GM12801 (cell line): ENCODE data around the gene GRB10.

Experiments
- TF ChIP-seq, protein P1 (sequence below): IDR thresholded peaks from one replicate; pipeline ENCODE4 v1.5.1; 2011; ENCODE audit warnings: control low read depth; ENCODE audit not compliant: insufficient read length; ENCODE audit errors: extremely low read depth

Gene GRB10

DNA sequence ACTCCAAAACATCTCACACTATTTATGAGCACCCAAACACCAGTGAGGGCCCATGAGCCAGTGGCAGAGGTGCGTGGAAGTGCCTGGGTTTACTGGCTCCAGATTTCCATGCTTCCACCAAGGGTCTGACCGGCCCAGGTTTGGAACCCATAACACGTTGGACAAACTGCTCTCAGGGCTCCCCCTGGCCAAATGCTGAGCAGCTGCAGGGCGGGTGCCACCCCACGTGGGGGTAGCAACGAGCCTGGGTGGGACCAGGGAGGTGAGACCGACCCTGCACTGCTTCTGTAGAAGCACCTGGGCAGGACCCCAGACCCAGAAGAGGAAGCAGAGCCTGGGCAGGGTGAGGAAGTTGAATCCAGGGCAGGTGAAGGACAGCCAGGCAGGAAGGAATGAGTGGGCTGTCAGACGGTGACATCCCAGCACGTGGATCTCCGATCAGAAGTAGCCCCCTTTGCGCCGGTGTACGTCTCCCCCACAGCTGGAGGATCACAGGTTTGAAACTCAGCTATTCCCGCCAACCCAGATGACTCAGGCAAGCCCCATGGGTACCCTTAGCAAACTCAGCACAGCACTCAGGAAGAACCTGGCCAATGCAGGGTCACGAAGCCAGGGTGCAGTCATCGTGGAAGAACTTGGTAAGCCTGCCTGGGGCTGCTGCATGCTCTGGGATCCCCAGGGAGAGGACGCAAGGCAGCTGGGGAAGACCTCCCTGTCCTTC lies 117.1 kb downstream of the GRB10 start:
- TF ChIP-seq, protein P1, sequence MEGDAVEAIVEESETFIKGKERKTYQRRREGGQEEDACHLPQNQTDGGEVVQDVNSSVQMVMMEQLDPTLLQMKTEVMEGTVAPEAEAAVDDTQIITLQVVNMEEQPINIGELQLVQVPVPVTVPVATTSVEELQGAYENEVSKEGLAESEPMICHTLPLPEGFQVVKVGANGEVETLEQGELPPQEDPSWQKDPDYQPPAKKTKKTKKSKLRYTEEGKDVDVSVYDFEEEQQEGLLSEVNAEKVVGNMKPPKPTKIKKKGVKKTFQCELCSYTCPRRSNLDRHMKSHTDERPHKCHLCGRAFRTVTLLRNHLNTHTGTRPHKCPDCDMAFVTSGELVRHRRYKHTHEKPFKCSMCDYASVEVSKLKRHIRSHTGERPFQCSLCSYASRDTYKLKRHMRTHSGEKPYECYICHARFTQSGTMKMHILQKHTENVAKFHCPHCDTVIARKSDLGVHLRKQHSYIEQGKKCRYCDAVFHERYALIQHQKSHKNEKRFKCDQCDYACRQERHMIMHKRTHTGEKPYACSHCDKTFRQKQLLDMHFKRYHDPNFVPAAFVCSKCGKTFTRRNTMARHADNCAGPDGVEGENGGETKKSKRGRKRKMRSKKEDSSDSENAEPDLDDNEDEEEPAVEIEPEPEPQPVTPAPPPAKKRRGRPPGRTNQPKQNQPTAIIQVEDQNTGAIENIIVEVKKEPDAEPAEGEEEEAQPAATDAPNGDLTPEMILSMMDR = no peak

GRCh38 chr7:50664937-50665336 lies 117.8 kb downstream of the GRB10 start:
- TF ChIP-seq, protein P1 = no peak

- TF ChIP-seq, protein P1 = no peak
Observed at GRCh38 chr7:50664461-50664922, 118.2 kb downstream of the GRB10 start.

DNA sequence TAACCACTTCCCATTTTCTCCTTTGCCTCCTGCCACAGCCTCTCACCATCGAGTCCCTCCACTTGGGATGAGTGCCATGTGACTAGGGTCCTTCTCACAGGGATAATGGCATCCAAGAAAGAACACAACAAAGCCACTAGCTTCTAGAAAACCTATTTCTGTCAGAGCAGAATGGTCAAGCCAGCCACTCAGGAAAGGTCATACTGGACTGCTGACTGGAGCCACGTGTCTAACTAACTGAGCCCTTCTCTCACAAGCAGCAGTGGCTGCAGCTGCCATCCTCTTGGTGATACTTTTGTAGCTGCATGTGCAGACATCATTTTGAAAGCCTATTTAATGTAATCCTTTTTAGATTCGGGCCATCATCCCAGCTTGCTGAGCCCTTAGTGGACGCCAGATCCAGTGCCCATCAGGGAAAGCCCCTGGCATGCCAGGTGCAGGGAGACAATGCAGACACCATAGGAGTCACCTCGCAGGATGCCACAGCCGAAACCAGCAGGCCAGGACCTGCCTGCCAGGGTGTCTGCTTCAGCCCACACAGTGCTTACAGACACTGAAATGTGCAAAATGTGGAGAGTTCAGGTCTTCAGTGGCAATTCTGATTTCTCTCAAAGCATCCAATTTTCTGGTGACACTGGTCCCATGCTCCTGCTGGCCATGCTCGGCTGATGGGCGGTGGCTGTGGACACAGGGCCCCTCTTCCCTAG lies 119.1 kb downstream of the GRB10 start:
- TF ChIP-seq, protein P1 = no peak

- TF ChIP-seq, protein P1 = no peak
Observed at GRCh38 chr7:50662996-50663395, 119.7 kb downstream of the GRB10 start.

- TF ChIP-seq, protein P1 = no peak
Observed at GRCh38 chr7:50662041-50662694, 120.5 kb downstream of the GRB10 start.

DNA sequence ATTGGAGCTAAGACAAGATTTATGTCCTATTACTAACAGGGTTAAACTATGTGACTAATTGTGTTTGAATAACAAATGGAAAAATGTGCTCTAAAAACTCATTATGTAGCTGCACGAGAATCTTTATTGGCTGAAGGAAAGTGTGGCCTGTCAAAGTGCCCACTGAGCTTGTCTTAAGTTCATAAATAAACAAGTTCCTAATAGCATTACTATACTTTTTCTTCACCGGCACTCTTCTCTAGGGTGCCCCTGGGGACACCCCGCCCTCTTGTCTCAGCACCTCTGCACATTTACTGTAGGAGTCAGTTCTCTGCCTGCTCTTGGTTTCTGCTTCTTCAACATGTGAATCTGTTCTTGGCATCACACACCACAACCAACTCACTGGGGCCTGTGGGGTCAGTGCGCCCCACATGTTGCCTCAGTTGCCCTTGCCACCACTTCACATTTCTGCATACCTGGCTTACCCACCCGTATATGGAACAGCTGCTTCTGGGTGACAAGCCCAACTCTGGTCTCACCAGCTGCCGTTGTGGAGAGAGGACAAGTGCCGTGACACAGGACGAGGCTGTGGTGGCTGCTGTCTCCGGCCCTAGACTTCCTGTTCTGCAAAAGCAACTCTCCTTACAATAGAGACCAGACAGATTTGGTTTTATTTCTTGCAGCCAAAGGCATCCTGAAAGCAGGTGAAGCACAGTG lies 121.2 kb downstream of the GRB10 start:
- TF ChIP-seq, protein P1 = no peak
